Measurements from ENCODE around the gene XKR8. TPM values are rescaled to one million over a fixed set of nuclear protein-coding genes. Genes with fewer than 3 reads are reported as not detected.

The XKR8 gene
- total RNA-seq, 1 donor from 2014 or later, result 17.0 TPM

DNA sequence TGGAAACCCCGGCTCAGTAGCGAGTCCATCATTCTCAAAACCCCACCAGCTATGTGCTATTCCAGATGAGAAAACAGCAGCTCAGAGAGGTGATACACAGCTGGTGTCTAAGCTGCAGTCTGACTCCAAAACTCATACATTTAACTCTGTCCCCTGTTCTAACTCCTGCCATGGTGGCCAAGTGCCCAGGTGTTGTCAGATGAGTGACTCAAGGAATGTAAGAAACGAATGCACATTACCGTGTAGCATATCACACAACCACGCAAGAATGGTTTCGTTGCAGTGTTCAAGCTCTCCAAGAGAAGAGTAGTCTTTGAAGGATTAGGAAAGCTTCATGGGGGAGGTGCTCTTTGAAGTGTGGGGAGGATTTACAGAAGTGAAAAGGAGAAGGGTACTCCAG lies 4.7 kb upstream of the XKR8 start:
- Mint-ChIP-seq H3K36me3 (ENCODE audit: insufficient read depth) (peaks cover 2% of the 10 kb centered on the region), H3K27ac (no peak overlapping the region), H3K4me3 (ENCODE audit: low read depth) (no peak overlapping the region), H3K9me3 (ENCODE audit: low read depth) (no peaks in the 10 kb centered on the region), H3K4me1 (ENCODE audit: low read depth) (peaks cover 2% of the 10 kb centered on the region), H3K27me3 (no peaks in the 10 kb centered on the region)
- TF ChIP-seq, protein P1, sequence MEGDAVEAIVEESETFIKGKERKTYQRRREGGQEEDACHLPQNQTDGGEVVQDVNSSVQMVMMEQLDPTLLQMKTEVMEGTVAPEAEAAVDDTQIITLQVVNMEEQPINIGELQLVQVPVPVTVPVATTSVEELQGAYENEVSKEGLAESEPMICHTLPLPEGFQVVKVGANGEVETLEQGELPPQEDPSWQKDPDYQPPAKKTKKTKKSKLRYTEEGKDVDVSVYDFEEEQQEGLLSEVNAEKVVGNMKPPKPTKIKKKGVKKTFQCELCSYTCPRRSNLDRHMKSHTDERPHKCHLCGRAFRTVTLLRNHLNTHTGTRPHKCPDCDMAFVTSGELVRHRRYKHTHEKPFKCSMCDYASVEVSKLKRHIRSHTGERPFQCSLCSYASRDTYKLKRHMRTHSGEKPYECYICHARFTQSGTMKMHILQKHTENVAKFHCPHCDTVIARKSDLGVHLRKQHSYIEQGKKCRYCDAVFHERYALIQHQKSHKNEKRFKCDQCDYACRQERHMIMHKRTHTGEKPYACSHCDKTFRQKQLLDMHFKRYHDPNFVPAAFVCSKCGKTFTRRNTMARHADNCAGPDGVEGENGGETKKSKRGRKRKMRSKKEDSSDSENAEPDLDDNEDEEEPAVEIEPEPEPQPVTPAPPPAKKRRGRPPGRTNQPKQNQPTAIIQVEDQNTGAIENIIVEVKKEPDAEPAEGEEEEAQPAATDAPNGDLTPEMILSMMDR (IDR thresholded peaks at IDR 0.05; ENCODE audit: unreplicated experiment), result no peak
- no peak for DNase-seq (ENCODE audit: low spot score, unreplicated experiment)

DNA sequence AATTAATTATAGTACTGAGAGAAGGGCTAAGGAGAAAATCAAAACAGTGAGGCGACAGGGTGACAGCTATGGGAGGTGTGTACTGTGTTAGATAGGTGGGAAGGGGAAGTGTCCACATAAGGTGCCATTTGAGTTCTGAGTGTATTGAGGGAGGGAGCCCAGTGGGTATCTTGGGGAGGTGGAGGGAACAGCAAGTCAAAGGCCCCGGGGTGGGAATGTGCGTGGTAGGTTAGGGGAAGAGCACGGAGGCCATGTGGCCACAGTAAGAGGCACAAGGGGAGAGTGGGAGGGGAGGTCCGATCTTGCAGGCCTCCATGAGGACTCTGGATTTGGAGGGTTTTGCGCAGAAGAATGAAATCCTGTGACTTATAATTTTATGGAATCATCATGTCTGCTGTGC lies 3.0 kb upstream of the XKR8 start:
- Mint-ChIP-seq H3K9me3 (ENCODE audit: low read depth) (no peaks in the 10 kb centered on the region), H3K4me1 (ENCODE audit: low read depth) (peaks cover 11% of the 10 kb centered on the region), H3K36me3 (ENCODE audit: insufficient read depth) (peaks cover 2% of the 10 kb centered on the region), H3K27ac (no peak overlapping the region), H3K4me3 (ENCODE audit: low read depth) (no peak overlapping the region), H3K27me3 (no peaks in the 10 kb centered on the region)
- no peak for DNase-seq (ENCODE audit: low spot score, unreplicated experiment)
- TF ChIP-seq, protein P1 (IDR thresholded peaks at IDR 0.05; ENCODE audit: unreplicated experiment), result no peak

DNA sequence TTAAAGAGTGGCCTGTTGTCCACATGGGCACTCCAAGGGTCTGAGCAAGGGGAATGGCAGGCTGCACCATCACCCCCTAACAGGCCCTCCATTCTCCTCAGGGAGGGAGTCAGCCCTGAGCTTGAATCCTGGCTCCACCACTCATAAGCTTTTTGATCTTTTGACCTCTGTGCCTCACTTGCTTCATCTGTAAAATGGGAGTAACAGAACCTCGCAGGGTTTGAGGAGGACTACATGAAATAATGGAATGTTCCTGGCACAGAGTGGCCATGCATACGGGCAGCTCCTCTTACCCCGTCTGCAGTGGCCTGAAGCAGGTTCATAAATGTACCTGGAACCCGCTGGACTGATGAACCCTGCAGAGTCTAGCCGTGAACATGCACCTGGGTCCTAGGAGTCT lies 2.1 kb upstream of the XKR8 start:
- Mint-ChIP-seq H3K4me1 (ENCODE audit: low read depth) (peaks cover 13% of the 10 kb centered on the region), H3K27me3 (no peaks in the 10 kb centered on the region), H3K36me3 (ENCODE audit: insufficient read depth) (peaks cover 2% of the 10 kb centered on the region), H3K27ac (no peak overlapping the region), H3K9me3 (ENCODE audit: low read depth) (no peaks in the 10 kb centered on the region), H3K4me3 (ENCODE audit: low read depth) (no peak overlapping the region)
- no peak for DNase-seq (ENCODE audit: low spot score, unreplicated experiment)
- TF ChIP-seq, protein P1 (IDR thresholded peaks at IDR 0.05; ENCODE audit: unreplicated experiment), result no peak

DNA sequence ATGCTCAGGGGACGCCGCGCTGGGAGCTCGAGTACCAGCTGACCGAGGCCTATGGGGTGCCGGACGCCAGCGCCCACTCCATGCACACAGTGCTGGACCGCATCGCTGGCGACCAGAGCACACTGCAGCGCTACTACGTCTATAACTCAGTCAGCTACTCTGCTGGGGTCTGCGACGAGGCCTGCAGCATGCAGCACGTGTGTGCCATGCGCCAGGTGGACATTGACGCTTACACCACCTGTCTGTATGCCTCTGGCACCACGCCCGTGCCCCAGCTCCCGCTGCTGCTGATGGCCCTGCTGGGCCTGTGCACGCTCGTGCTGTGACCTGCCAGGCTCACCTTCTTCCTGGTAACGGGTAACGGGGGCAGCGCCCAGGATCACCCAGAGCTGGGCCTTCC lies 1.3 kb upstream of the XKR8 start:
- Mint-ChIP-seq H3K27me3 (no peaks in the 10 kb centered on the region), H3K4me1 (ENCODE audit: low read depth) (peaks cover 13% of the 10 kb centered on the region), H3K27ac (no peak overlapping the region), H3K4me3 (ENCODE audit: low read depth) (no peak overlapping the region), H3K9me3 (ENCODE audit: low read depth) (no peaks in the 10 kb centered on the region), H3K36me3 (ENCODE audit: insufficient read depth) (peaks cover 2% of the 10 kb centered on the region)
- TF ChIP-seq, protein P1 (IDR thresholded peaks at IDR 0.05; ENCODE audit: unreplicated experiment), result no peak
- DNase-seq (ENCODE audit: low spot score, unreplicated experiment), result no peak

DNA sequence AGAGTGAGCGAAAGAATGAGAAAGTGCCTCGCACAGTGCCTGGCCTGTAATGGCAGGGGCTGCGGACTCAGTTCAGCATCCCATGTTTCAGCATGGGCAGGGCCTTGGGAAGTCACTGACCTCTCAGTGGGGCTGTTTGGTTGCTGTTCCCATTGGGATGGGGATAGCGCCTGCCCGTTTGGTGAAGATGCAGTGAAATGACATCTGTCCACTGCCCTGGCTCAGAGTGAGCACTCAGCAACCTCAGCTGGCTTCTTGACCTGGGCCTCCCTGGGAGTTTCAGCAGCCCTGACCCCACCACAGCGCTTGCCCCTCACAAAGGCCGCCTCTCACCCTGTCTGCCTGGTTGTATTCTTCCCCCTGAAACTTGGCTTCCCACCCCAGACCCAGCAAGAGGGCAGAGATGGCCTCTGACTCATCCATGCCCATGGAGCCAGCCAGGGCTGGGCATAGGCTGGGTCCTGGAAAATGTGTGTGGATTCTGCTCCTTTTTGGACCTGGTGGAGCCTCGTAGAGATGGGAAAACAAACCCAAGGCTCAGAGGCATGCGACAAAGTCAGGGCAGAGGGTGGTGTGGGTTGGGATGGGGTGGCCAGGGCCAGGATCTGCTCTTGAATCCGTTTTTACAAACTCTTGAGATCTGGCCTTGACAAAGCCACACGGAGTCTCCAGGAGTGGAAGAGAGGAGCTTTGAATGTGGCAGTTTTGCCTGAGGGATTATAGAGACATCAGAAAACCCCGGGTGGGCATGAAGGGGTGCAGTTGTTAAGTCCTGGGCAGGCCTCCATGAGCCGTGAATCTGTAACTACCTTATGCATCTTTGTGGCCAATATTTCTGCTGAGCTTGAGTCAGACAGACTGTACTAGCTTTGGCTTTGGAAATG lies 1.2 kb downstream of the XKR8 start:
- Mint-ChIP-seq H3K27ac (peak overlapping the region; percentile 37), H3K27me3 (no peaks in the 10 kb centered on the region), H3K9me3 (ENCODE audit: low read depth) (no peaks in the 10 kb centered on the region), H3K4me1 (ENCODE audit: low read depth) (peaks cover 16% of the 10 kb centered on the region), H3K36me3 (ENCODE audit: insufficient read depth) (no peaks in the 10 kb centered on the region), H3K4me3 (ENCODE audit: low read depth) (peak overlapping the region; percentile 73)
- no peak for DNase-seq (ENCODE audit: low spot score, unreplicated experiment)
- TF ChIP-seq, protein P1 (IDR thresholded peaks at IDR 0.05; ENCODE audit: unreplicated experiment), result no peak

Data from progenitor cell of endocrine pancreas (in vitro differentiated cells).